ENCODE measurements around the gene MYH15. TPM values are rescaled to one million over a fixed set of nuclear protein-coding genes. Genes with fewer than 3 reads are reported as not detected.

MYH15 gene
- total and polyA plus RNA-seq, 2 of the 4 experiments (the other 2 are of a cell fraction) = 0.10 to 0.36 TPM

GRCh38 chr3:108447096-108447847 is 63.1 kb downstream of the MYH15 start:
- no peak overlapping the region for H3K18ac ChIP-seq (ENCODE audit: low read depth, low read length)
- H2BK20ac ChIP-seq (ENCODE audit: low read depth, low read length) = no peak overlapping the region
- no peak for ATAC-seq (ENCODE audit: low read depth)
- H3K9ac ChIP-seq (ENCODE audit: low read depth, low read length) = no peak overlapping the region
- no peak overlapping the region for H3K27ac ChIP-seq (ENCODE audit: insufficient read depth, low read length)
- no peak overlapping the region for H3K4ac ChIP-seq (ENCODE audit: low read depth, low read length)
- H2AK5ac ChIP-seq (ENCODE audit: low read depth, low read length) = no peak overlapping the region
- H2BK5ac ChIP-seq (ENCODE audit: low read depth, low read length, poor library complexity, severe bottlenecking) = no peak overlapping the region
- ChIA-PET CTCF (no interaction called here), POLR2A (ENCODE audit: unreplicated experiment) (no interaction called here)
- H3K9me1 ChIP-seq (ENCODE audit: insufficient read depth, low read length) = no peaks in the 10 kb centered on the region
- no peak overlapping the region for H4K5ac ChIP-seq (ENCODE audit: low read depth, low read length)
- intact Hi-C loops (cut with micrococcal nuclease) = no loop called here
- H2AK9ac ChIP-seq (replicated peaks; ENCODE audit: low read depth, low read length, poor library complexity) = no peak overlapping the region
- dilution Hi-C loops (cut with HindIII; ENCODE audit: low sequenced_read_pairs, unreplicated experiment) = no loop called here
- no peak overlapping the region for H3K4me3 ChIP-seq (ENCODE audit: insufficient read depth, low read depth, low read length)
- BruUV-seq (replicated peaks) = no TSS peak
- H3K27me3 ChIP-seq (ENCODE audit: control insufficient read depth, insufficient read depth, low read length) = no peaks in the 10 kb centered on the region
- H3K36me3 ChIP-seq (ENCODE audit: control insufficient read depth, insufficient read depth, low read length) = no peaks in the 10 kb centered on the region
- peaks cover 2% of the 10 kb centered on the region for H3K4me1 ChIP-seq (ENCODE audit: control insufficient read depth, insufficient read depth, low read length)
- in situ Hi-C loops (cut with MboI; ENCODE audit: low sequenced_read_pairs) = no loop called here
- peaks cover 10% of the 10 kb centered on the region for H3K9me3 ChIP-seq (ENCODE audit: control insufficient read depth, insufficient read depth, low read length)
- no peak overlapping the region for H4K91ac ChIP-seq (ENCODE audit: insufficient read depth, low read depth, low read length)
- H3K56ac ChIP-seq (ENCODE audit: extremely low read depth, insufficient read depth, low read length) = no peak overlapping the region
- no peaks in the 10 kb centered on the region for H3K79me1 ChIP-seq (ENCODE audit: low read depth in 1 of 2, low read length in 2 of 2)
- H2BK15ac ChIP-seq (ENCODE audit: low read depth, low read length) = no peak overlapping the region
- WGBS, 2 experiments (ENCODE audit: extremely low coverage in 2 of 2, insufficient read length in 1 of 2) = no CpG with 5 or more reads among the region's 3 CpGs
- DNase-seq = no peak
- no peak overlapping the region for H4K8ac ChIP-seq (ENCODE audit: low read depth in 2 of 2, low read length in 2 of 2)
- H2BK120ac ChIP-seq (ENCODE audit: low read depth, low read length) = no peak overlapping the region
- H3K4me2 ChIP-seq (ENCODE audit: low read depth, low read length) = no peak overlapping the region
- no peak overlapping the region for H2AFZ ChIP-seq (replicated peaks; ENCODE audit: low read length, poor library complexity)
- TF ChIP-seq CHD1 (IDR thresholded peaks at IDR 0.05; ENCODE audit: low read depth, low read length) (no peak), SMC3 (IDR thresholded peaks at IDR 0.05; ENCODE audit: low read depth, low read length) (no peak), USF2 (IDR thresholded peaks at IDR 0.05; ENCODE audit: low read depth, low read length) (no peak), RCOR1 (IDR thresholded peaks at IDR 0.05; ENCODE audit: insufficient replicate concordance, low read length) (no peak), BHLHE40 (IDR thresholded peaks at IDR 0.05; ENCODE audit: low read depth, low read length) (no peak), RAD21 (IDR thresholded peaks at IDR 0.05; ENCODE audit: low read length) (no peak), FOS (IDR thresholded peaks at IDR 0.05; ENCODE audit: low read depth, low read length) (no peak), MAFK (IDR thresholded peaks at IDR 0.05; ENCODE audit: low read depth, low read length) (no peak), POLR2A (IDR thresholded peaks at IDR 0.05; ENCODE audit: low read depth, low read length) (no peak), MXI1 (IDR thresholded peaks at IDR 0.05; ENCODE audit: borderline replicate concordance, low read depth, low read length) (no peak), RFX5 (IDR thresholded peaks at IDR 0.05; ENCODE audit: low read depth, low read length) (no peak), NFE2L2 (IDR thresholded peaks at IDR 0.05; ENCODE audit: low read depth, low read length) (no peak), MAZ (IDR thresholded peaks at IDR 0.05; ENCODE audit: borderline replicate concordance, low read depth, low read length) (no peak)
- TF ChIP-seq, protein P1, sequence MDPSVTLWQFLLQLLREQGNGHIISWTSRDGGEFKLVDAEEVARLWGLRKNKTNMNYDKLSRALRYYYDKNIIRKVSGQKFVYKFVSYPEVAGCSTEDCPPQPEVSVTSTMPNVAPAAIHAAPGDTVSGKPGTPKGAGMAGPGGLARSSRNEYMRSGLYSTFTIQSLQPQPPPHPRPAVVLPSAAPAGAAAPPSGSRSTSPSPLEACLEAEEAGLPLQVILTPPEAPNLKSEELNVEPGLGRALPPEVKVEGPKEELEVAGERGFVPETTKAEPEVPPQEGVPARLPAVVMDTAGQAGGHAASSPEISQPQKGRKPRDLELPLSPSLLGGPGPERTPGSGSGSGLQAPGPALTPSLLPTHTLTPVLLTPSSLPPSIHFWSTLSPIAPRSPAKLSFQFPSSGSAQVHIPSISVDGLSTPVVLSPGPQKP (IDR thresholded peaks at IDR 0.05; ENCODE audit: borderline replicate concordance, low read depth, low read length) = no peak
- TF ChIP-seq, protein P2, sequence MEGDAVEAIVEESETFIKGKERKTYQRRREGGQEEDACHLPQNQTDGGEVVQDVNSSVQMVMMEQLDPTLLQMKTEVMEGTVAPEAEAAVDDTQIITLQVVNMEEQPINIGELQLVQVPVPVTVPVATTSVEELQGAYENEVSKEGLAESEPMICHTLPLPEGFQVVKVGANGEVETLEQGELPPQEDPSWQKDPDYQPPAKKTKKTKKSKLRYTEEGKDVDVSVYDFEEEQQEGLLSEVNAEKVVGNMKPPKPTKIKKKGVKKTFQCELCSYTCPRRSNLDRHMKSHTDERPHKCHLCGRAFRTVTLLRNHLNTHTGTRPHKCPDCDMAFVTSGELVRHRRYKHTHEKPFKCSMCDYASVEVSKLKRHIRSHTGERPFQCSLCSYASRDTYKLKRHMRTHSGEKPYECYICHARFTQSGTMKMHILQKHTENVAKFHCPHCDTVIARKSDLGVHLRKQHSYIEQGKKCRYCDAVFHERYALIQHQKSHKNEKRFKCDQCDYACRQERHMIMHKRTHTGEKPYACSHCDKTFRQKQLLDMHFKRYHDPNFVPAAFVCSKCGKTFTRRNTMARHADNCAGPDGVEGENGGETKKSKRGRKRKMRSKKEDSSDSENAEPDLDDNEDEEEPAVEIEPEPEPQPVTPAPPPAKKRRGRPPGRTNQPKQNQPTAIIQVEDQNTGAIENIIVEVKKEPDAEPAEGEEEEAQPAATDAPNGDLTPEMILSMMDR (conservative IDR thresholded peaks at IDR 0.05; ENCODE audit: low read depth, low read length) = no peak
- H3K14ac ChIP-seq (replicated peaks; ENCODE audit: low read depth, low read length) = no peak overlapping the region
- H4K20me1 ChIP-seq (ENCODE audit: insufficient read depth, low read length) = no peaks in the 10 kb centered on the region
- H3K23ac ChIP-seq (ENCODE audit: low read depth, low read length) = no peak overlapping the region

Measured in IMR-90 (cell line).